Upper lobe of left lung (tissue), 4 donors: ENCODE measurements around the gene FILIP1L.

ENCODE experiments used
- CTCF ChIP-seq, 6 experiments: fragments of 450-650 bp in 4 of 6; fragments of 200-600 bp in 2 of 6; sonication (generic) in 2 of 6; IDR thresholded peaks; one replicate each; pipeline ENCODE4 v1.5.1; 2016 to 2019; ENCODE audit warnings: antibody characterized with exemption in 6 of 6
- POLR2A ChIP-seq, 4 donors: fragments of 450-650 bp; IDR thresholded peaks; one replicate each; pipeline ENCODE4 v1.5.1; 2016 to 2017; ENCODE audit warnings: antibody characterized with exemption in 4 of 4, mild to moderate bottlenecking in 2 of 4
- POLR2AphosphoS5 ChIP-seq, 2 donors: sonication (generic); formaldehyde crosslinking; IDR thresholded peaks; one replicate each; pipeline ENCODE4 v1.5.1; 2017; ENCODE audit warnings: antibody characterized with exemption in 2 of 2

- TF ChIP-seq POLR2A (IDR thresholded peaks at IDR 0.05) (no peak), CTCF (IDR thresholded peaks at IDR 0.05) (no peak), POLR2AphosphoS5 (IDR thresholded peaks at IDR 0.05) (no peak)
These were observed 319.8 kb downstream of the FILIP1L start for GRCh38 chr3:99794485-99794884.
